HG03439 (cell line): ENCODE measurements around the gene LGMN.
"Not testable (repeated sequence)": the region's sequence is repeated elsewhere in the genome, so short reads cannot be mapped to it uniquely, and the experiment has no call there.

Experiments used
- ATAC-seq: cut with Tn5 transposase; IDR thresholded peaks from one replicate; pipeline ENCODE4 v1.9.1; 2021; ENCODE audit warnings: mild to moderate bottlenecking, moderate library complexity; ENCODE audit not compliant: unreplicated experiment

The LGMN gene

DNA sequence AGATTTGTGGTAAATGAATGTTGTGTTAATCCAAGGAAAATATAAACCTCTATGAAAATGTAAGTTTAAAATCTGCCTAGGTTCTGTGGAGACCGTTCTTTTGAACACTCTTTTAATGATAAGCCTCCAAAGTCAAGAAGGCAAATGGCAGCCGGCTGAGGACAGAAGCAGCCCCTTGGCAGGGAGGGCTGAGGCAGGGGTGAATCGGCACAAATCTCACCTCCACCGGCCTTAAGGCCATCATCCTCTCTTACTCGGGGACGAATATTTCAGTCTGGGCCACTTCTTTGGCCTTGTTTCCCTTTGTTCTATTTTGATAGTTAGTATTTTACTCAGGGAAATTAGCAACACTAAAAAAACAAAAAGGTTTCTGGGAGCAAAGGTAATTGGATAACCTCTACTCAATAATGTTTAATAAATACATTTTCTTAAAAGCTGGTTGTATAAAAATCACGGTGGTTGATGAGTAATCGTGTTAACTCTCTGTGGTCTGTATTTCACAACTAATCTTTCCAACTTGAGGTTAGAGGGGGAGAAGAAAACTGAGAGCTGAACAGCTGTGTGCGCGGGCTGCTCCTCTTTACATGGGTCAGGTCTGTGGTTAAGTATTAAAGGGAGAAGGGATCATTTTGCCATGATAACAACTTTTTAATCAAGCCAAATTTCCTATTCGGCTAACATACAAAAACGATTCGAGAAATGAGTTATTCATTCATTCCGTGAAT is 18.6 kb downstream of the LGMN start:
- ATAC-seq = no peak

DNA sequence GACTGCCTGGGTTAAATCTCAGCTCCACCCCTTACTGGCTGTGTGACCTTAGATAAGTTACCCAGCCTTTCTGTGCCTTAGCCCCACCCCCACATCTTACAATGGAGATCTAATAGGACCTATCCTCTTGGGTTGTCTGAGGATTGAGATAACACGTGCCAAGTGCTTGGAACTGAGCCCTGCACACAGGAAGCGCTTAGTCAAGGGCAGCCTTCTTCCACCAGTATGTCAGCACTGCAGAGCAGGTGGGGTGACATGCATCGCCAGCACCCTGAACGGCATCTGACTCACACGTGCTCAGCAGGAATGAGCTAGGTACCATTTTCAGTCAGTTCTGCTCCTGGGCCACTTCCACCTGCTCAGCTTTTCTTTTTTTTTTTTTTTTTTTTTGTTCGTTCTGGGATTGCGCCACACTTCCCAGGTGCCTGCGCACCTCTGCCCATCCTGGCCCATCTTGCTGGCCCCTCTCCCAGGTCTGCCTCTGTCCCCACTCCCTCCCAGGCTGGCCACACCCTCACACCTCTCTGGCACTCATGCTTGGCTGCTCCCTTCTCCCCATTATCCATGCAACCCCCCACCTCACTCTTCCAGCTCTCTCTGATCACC is 19.6 kb downstream of the LGMN start:
- ATAC-seq = peak; percentile 41

DNA sequence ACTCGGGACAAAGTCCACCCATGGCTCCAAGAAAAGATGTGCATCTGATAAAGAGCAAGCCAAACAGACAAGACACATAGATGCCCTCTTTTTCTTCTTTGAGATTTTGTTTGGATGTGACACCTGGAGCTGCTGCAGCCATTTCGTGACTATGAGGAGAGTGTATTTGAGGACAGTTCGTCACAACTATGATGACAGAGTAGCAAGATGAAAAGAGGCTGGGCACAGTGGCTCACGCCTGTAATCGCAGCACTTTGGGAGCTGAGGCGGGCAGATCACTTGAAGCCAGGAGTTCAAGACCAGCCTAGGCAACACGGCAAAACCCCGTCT is 21.5 kb downstream of the LGMN start:
- ATAC-seq = no peak

DNA sequence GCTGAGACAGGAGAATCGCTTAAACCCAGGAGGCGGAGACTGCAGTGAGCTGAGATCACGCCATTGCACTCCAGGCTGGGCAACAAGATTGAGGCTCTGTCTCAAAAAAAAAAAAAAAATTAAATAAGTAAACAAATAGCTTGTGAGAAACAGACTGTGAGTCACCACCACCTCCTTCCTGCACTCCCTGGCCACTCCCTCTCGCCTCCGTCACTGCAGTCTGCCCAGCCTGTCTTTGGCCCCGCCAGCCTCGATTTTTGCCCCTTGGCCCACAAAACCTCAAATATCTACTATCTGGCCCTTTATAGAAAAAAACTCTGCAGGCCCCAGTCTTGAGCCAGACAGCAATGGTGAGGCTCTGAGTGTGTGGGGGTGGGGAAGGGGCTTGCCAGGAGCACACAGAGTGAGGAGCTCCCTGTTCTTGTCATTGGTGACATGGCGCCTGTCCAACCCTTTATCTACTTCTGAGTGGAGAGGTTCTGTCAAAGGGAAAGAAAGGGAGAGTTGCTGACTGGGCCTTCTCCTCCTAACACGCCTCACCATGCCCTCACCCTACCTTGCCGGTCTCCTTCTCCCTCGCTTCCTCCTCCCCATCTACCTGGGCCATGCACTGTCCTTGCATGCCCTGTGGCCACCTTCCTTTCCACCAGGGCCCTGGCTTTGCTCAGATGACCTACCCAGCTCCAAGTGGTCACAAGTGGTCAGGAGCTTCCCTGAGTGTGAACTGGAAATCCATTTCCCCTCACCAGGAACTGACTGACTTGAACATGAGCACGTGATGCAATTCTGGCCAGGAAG is 22.1 kb downstream of the LGMN start:
- no peak for ATAC-seq

DNA sequence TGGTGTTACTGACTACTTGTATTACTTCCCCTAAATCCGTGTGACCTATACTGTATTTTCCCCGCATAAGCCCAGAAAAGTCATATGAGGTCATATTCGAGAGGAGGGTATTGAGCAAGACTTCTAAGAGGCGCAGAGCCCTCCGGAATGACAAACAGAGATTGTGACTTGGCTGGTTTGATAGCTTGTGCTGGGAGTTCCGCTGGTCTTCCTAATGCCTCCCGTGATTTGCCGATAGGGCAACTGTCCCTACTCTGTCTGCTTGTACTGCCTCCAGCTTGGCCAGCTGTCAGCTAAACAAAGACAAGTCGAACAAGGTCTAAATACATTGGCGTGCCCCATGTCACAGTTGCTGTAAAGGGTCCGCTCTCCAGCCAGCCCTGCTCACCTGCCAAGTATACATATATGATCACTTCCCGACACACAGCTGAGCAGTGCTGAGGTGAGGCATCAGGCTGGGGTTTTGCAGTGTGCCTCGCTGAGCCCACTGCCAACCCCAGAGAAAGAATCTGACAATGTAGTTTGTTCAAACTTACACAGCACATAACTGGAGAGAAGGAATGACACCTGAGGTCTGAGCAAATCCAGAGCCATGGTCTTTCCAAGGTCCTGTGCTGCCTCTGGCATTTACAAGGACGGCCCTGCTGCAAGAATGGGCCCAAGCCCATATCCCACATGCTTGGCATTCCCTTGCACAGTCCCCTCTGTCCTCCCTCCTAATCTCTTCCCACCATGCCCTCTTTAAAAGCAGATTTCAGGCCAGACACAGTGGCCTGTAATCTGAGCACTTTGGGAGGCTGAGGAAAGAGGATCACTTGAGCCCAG is 23.7 kb downstream of the LGMN start:
- no peak for ATAC-seq

DNA sequence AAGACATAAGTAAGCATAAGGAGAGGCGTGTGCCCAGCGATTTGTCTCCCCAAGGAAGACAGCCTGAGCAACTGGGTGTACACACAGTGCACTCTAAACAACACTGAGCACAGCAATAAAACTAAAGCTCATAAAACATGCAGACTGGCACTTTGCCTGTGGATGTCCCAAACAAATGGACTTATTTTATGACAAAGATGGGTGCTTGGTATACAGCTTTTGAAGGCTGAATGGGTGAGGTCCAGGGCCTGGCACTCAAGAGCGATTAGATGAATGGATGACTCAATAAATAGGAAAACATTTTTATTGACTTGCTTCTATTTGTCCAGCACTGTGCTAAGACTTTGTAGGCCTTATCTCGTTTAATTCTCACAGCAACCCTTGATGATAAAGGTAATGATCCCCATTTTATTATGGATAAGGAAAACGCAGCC is 28.5 kb downstream of the LGMN start:
- no peak for ATAC-seq

DNA sequence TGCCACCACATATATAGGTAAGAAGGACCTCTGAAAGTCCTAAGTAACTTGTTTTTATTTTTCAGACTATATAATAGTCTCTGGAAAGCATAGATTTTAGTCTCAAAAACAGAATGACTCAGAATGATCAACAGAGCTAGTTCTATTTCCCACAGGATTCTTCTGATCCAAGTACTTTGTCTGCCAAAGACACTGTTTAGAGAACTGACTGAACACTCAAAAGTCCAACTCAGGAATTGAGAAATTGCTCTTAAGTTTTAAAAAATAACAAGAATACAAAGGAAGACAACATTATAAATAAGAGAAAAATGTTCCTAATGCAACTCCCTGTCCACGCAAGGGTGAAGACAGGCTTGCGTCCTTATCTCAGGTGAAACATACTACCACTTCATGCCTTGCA is 29.0 kb downstream of the LGMN start:
- ATAC-seq = no peak

DNA sequence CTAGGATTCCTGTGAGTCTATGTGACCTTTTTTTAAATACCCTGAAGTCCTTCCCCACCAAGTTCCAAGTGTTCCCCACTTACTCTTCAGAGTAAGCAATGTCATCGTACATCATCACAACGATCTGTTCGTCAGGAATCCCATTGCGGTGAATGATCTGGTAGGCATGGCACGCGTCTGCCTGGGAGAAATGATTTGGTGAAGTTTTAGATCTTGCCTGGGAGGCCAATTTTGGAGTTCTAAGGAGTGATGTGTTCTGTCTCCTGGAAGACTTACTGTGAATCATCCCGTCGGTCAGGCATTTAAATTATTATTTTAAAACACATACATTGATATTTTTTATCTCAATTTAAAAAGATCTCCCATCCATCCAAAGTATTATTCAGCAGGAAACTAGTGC is 29.8 kb downstream of the LGMN start:
- no peak for ATAC-seq

DNA sequence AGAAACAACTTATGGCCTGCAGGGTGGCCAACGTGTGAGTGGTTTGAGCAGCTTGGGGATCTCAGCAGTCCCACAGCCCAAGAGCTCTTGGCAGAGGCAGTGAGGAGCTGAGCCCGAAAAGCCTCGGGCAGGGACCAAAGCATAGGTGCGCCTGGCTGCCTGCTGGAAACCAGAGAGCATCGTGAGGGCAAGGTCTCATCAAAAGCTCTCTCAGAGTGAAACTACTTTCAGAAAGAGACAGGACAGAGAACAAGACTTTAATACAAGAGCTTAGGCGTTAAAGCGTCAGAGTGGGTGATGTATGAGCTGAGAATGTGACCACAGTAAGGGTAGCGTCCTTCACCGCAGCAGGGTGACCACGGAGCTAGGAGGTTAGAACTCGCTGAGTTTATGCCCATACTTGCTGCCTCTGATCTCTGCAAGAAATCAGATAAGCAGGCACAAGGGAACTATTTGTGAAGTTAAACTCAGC is 30.8 kb downstream of the LGMN start:
- ATAC-seq = no peak

DNA sequence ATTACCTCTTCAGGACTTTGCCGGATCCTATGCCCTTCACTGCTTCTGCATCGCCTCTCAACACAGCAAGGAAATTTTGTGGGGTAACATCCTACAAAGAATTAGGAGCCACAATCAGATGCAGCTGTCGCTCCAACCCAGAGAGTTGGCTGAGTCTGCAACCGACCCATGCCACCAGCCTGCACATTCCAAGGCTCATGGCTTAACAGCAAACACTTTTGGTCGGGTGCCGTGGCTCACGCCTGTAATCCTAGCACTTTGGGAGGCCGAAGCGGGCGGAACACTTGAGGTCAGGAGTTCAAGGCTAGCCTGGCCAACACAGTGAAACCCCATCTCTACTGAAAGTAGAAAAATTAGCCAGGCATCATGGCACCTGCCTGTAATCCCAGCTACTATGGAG is 32.3 kb downstream of the LGMN start:
- ATAC-seq = no peak

DNA sequence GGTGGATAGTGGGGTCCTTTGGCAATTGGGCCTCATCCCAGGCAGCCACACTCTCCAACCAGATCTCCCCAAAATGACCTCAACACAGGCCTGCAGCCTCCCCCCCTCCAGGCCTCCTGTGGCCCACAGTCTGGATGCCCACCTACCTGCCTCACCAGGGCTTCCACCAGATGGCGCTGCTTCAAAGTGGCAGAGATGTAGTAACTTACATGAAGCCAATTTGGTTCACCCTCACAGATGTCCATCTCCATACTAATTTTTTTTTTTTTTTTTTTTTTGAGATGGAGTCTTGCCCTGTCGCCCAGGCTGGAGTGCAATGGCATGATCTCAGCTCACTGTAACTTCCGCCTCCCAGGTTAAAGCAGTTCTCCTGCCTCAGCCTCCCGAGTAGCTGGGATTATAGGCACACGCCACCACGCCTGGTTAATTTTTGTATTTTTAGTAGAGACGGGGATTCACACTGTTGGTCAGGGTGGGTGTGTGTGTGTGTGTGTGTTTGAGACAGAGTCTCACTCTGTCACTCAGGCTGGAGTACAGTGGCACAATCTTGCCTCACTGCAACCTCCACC is 33.6 kb downstream of the LGMN start:
- ATAC-seq = not testable (repeated sequence)

DNA sequence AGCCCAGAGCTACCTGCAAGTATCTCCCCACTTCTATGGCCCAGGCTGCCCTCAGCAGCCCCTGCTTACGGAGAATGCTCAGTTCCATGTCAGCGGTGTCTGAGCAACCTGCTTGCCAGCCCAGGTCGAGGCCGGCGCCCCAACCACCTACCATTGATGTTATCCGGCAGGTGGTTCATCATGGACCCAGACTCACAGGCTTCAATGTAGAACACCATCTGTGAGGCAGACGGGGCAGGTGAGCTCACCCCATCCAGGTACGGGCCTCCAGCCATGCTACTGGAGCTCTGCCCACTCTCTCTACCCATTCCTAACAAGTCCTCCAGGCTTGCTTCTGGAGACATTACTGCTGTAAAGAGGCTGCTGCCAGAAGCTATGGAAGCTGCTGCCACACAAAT is 35.8 kb downstream of the LGMN start:
- no peak for ATAC-seq

DNA sequence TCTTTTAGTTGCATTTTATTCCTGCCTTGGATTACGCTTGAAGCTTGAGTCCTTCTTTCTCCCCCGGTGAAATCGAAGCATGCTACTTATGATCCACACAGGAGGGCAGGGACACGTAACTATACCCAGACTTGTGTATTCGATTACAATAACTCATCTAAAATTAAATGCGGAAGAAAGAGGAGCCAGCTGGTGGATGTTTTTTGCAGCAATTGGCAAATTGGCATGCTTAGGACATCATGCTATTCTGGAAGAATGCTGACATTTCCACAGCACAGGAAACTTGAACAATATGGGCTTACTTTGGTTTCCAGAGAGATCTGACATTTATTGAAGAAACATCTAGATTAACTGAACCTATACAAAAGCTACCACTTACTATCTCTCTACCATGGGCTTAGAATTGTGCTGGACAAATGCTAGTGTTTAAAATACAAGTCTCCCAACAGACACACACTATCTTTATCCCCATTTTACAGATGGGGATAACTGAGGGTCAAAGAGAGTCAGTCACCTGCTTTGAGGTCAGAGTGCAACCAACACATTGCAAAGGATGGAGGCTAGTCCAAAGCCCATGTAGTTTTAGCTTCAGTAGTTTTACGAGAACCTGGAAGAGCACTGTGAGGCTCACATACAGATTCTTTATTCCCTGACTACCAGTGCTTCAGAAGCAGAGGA is 36.3 kb downstream of the LGMN start:
- no peak for ATAC-seq

DNA sequence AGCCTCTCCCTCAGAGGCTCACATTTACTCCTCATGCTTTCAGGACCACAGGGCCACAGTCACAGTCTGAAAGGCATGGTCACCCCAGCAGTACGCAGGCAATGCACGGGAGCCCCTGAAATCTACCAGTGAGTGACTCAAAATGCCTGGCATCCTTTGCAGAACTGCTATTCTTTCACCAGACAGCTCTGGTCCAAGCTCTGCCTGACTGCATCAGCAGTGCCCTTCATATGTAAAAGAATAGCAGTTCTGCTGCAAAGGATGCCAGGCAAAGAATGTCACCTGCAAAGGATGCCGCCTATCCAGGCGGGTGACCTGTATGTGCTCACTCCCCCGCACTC is 38.5 kb downstream of the LGMN start:
- no peak for ATAC-seq

DNA sequence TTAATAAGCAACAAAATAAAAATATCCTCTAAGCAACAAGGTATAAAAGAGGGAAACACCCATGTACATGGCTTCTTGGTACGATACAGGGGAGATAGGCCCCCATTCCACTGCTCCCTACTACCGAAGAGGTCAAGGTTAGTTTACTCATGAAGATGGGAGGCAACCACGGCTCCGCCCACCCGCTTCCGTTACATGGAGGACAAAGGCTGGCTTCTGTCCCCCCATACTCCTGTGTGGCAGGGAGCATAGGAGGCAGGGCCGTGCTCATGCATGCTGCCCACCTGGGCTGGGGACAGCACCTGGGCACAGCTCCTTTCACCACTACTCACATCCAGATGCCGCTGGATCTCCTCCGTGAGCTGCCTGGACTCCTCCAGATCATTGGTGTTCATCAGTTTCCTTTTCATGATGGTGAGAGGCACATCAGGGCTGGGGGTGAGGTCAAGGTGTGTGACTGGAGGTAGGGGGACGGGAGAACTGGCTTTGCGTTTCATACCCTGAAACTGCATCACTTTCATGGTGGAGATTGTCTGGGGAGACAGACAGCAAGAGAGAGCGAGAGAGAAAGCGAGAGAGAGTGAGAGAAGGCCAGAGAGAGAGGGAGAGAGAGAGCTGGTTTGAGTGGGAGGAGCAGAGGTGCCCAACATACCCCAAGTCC is 39.0 kb downstream of the LGMN start:
- ATAC-seq = no peak

DNA sequence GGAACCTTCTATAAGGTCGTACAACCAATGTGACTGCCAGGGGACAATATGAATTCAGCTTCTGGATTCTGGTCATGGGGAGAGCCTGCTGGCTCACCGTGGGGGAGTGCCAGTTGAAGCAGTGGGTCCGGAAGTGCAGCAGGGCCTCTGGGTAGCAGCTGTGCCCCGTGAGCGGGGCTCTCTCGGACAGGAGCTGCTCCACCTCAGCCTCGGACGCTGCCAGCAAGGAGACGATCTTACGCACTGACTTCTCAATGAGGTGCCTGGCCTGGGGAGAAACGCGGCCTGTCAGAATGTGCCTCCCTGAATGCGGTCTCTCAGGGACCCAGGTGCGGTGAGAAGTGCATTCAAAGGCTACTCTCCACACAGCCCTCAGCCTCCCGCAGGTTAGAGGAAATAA is 42.0 kb downstream of the LGMN start:
- ATAC-seq = no peak

DNA sequence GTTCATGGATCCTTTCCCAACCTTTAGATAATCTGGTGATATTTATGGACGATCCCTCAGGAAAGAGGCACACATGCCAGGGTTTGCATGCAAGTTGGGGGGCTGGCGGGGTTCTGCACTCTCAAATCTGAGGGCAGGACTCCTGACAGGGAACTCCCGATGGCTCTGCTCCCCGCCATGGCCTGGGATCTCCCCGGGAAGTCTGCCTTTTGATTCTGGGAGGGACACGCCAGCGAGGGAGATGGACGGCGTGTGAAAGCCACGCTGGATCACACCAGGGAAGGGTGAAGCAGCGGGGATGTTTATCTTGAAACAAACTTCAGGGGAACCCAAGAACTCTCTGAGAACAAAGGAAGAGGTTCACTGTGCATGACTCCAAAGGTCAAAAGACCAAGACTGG is 43.6 kb downstream of the LGMN start:
- ATAC-seq = no peak

DNA sequence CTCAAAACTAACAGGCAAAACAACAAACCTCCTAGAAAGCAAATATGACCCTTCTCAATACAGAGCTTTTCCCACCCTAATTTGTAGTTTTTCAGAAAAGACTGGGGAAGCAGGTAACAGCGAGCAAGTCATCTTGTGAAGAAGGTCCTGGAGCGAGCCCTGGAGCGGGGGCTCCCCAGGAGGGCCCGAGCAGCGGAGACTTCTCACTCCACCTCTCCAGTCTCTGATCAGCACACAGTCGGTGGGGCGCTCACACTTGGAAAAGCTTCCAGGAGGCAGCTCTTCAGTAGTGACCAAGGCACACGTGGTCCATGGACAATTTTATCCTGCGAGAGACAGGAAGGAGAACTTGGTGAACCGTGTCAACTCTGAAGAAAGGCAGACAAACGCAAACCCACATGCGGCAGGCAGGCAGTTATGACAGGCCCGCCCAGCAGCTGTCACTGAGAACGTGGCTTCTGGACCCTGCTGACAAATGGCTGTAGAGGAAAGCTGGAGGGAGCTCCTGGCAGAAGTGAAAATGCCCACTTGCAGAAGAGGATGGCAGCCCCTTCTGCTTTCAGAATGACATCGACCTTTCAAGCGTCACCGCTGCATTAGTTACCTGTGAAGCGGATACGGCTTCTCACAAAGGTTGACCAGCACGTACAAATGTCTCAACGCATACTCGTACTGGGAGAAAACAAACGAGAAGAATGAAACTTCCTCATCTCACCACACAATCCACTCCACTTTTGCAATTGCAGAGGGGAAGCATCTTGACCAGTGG is 44.2 kb downstream of the LGMN start:
- ATAC-seq = peak; percentile 97

DNA sequence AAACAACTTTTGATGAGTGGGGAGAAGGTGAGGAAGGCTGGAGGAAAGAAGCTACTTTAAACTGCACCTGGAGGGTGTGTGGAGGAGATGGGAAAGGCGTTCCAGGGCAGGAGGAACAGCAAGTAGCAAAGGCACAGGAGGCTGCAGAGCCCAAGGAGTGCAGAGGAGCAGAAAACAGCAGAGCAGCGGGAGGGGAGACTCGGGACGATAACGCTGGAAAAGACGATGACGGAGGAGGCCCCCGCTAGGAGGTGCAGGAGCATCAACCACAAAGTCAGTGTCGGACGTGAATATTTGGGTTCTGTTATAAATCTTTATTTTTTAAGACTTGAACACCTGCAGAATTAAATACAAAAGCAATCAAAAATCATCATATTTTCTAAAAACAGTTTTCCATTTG is 44.9 kb downstream of the LGMN start:
- no peak for ATAC-seq
